ENCODE results near the gene LGALS9.

The LGALS9 gene

GRCh38 chr17:27630607-27631410 lies at the start of gene LGALS9:
Gene LGALS9 (plus strand): TSS chr17:27631188. CDS start chr17:27631266, 78 bp downstream.
- DNase-seq, result peak; percentile 61

- DNase-seq, result no peak
Observed at GRCh38 chr17:27582696-27583095, 48.3 kb upstream of the LGALS9 start.

GRCh38 chr17:27585153-27585681 lies 45.8 kb upstream of the LGALS9 start:
- DNase-seq, result no peak

GRCh38 chr17:27585792-27586191 lies 45.2 kb upstream of the LGALS9 start:
- DNase-seq, result no peak

DNA sequence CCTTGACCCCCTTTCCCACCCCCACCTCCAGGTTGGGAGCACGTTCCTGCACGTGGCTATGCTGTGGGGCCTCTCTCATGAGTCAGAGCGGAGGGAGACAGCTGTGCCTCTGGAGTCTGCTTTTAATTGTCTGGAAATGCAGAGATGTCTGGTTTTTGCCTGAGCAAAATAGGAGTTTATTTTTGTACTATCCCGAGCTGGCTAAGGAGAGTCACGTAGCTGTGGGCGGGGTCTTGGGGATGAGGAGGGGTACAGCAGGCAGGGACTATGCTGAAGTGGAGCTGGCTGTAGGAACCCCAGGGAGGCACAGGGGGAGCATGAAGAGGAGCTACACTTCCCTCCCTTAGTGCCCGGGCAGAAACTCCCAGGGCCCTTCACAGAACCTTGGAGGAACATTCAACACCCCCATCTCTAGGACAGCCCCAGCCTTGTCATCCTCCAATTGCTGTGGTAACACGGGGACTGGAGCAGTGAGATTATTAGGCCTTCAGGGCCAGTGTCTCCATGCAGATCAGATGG lies 44.7 kb upstream of the LGALS9 start:
- no peak for DNase-seq

DNA sequence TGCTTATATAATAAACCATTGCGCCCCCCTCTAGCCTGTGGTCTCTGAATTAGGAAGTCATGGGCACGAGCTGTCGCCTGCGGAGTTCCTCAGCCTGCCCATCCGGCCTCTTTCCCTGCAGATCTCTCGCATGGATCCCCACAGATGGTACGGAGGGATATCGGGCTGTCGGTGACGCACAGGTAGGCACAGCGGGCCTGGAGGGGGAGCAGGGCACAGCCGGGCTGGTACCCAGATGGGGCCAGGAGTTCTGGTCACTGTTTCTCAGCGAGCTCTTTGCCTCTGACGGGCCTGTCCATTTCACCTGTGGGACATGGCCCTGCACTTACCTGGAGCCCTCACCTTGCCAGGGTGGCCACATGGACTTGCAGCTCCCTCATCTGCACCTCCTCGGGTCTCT lies 42.6 kb upstream of the LGALS9 start:
- no peak for DNase-seq

- no peak for DNase-seq
Observed at GRCh38 chr17:27590864-27591263, 40.1 kb upstream of the LGALS9 start.

- DNase-seq, result no peak
Observed at GRCh38 chr17:27591986-27592385, 39.0 kb upstream of the LGALS9 start.

DNA sequence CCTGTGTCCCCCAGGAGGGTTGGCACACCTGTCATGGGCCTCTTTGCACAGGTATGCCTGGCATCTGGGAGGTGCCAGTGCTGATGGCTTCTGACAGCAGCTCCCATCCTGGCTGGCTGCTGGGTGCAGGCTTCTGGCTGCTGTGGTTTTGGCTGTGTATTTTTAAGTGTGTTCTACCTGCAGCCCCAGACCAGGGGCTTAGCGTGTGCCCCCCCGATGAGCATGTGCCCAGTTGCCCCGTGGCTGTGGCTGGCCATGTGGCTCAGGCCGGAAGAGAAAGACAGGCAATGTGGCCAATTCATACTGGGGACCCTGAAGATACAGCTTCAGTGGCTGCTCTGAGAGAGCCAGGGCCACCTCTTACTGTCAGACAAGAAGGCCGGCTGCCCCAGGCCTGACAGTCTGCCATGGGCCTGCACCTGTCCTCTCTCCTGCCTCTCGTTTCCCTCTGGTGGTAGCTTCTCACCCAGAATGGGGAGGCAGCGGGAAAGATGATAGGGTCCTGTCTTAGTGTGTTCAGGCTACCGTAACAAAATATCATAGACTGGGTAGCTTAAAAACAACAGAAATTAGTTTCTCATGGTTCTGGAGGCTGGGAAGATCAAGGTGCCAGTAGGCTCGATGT lies 37.6 kb upstream of the LGALS9 start:
- DNase-seq, result no peak

DNA sequence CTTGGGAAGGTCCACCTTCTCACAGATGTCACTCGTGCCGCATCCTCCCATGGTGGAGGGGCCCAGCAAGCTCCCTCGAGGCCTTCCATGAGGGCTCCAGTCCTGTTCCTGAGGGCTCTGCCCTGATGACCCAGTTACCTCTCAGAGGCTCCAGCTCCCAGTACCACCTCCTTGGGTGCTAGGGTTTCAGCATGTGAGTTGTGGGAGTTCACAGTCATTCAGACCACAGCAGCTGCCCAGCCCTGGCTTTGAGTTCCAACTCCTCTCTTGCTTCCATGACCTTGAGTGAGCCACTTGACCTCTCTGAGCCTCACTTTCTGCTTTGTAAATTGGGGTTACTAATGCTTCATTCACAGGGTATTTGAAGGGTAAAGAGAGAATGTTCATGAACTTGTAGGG lies 37.1 kb upstream of the LGALS9 start:
- DNase-seq, result no peak

DNA sequence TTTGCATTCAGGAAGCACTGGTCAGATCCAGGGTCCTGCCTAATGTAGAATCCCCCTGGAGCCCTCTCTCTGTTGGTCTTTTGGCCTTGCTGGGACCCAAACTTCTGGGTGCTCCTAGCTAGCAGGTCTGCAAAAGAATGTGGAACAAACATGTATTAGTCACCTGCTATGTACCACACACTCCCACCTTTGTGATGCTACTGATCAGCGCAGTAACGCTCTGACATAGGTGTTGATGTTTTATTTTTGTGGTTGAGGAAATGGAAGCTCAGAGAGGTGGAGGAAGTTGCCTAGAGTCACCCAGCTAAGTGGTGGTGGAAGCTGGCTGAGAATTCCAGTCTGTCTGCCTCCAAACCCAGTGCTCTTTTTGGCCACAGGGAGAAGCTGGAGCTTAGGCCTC lies 35.8 kb upstream of the LGALS9 start:
- no peak for DNase-seq

DNA sequence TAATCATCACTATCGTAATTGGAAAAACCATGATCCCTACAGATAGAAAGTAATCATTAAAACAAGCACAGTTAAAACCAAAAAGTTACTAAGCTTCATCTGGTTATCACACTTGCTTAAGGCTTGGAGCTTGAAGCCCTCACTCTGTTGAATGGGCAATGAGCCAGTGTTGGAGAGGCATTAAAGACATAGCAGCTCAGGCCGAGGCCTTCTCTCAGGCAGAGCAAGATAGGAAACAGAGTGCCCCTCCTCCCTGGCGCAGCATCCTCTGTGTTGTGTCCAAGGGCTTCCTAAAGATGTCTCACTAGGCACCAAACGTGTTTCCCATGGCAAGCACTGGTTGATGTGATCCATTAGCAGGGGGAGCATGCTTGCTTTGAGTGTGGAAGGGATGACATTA lies 34.9 kb upstream of the LGALS9 start:
- no peak for DNase-seq

DNA sequence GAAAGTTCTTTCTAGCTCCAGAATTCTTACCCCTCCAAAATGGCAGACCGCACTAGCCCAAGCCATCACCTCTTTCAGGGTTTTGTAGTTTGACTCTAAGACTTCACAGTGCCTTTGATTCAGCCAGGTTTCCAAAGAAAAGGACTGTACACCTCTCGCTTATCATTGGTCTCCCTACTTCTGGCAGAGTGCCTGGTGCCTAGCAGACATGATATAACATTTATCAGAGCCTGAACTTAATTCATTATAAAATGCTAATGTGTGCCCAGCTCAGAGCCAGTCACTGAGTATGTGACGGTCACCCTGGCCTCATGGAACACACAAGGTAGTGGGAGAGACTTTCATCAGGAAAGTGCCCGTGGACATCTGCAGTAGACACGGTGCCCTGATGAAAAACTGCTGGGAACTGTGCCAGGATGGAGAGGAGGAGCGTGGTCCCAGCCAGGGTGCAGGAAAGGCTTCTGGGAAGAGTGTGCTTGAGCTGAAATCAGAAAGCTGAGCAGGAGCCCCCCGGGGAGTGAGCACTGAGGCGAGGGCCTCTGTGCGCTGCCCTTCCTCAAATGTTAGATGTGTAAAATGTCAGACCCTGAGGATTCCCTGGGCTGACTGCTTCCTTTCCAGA lies 34.3 kb upstream of the LGALS9 start:
- DNase-seq, result no peak

DNA sequence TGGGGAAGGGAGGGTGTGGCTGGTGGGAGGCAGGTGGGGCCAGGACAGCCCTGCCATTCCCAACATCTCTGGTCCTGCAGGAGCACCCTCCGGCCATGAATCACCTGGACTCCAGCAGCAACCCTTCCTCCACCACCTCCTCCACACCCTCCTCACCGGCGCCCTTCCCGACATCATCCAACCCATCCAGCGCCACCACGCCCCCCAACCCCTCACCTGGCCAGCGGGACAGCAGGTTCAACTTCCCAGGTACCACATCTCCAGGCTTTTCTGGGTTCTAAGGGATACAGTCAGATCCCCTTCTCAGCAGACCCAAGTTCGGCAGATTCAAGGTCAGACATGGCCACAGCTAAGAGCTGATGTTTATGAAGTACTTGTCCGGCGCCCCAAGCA lies 33.8 kb upstream of the LGALS9 start:
- no peak for DNase-seq

GRCh38 chr17:27597783-27598320 lies 33.1 kb upstream of the LGALS9 start:
- DNase-seq, result no peak

DNA sequence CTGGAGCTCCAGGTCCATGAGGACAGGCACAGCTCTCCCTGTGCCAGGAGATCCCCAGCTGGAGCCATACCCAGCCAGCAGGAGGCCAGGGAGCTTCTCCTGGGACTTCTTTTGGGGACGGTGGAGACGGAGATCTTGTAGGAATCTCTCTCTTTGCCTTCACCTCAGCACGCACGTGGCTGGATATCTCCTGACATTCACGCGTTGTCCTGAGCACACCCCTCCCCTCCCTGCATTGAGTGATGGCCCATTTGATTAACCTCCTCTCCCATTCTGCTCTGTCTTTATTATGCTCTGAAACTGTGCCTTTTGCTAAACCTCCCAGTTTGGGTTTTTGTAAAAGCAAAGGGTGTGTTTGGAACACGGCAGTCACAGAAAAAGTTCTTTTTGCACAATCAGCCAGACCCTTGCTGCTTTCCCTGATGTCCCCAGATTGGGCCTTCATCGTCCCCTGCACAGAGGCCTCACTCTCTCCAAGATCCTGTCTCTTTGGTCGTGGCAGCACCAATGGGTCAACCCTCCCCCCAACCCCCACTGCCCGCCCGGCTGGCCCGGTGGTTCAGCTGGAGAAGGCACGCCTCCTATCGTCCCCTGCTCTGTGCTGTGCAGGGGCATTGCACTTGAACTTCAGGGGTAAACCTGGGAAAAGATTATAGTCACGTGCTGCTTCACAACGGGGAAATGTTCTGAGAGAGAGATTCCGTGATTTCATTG lies 32.5 kb upstream of the LGALS9 start:
- no peak for DNase-seq

DNA sequence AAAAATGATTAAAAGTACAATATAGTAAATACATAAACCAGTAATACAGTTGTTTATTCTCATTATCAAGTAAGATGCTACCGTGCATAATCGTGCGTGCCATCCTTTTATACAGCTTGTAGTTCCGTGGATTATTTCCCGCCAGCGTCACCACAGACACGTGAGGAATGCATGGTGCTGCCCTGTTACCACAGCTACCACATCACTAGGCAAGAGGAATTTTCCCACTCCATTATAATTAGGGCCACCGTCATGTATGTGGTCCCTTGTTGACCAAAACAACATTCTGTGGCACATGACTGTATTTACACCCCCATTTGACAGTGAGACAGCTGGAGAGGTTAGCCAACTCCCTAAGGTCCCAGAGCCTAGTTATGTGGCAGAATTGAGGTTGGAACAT lies 30.5 kb upstream of the LGALS9 start:
- no peak for DNase-seq

DNA sequence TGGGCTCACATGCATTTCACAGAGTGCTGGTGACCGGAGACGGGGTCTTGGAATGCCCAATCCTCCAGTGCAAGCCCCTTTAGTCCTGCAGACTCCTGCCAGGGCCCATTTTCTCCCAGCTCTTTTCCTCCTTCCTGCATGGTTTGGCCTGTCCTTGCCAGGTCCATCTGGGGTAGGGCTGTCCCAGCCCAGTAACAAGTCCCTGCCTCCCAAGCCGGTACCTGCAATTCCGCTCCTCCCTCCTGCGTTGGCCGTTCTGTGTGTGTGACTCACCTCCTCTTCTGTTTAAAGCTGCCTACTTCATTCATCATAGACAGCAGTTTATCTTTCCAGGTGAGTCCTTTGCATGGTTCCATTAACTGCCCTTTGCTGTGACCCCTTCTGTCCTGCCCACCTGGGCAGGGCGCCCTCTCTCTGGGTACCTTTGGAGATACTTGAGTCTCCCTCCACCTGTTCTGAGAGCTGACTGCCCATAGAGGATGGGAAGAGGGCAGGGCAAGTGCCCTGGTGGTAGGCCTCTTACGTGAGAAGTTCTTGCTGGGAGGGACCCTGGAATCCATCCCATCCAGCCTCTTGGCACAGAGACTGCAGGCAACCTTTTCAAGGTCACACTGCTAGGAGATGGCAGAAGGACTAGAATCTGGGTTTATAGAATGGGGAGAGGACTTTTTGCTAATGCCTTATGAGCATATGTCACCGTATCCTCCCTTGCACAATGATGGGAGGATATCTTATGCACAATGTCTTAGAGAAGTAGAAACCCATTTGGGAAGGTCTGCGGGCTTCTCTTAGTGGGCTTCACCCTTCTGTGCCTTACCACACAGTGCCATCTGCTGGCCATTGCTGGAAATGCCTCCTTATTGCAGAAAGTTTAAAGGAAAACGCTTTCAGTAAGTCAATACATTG lies 29.7 kb upstream of the LGALS9 start:
- DNase-seq, result peak; percentile 73

DNA sequence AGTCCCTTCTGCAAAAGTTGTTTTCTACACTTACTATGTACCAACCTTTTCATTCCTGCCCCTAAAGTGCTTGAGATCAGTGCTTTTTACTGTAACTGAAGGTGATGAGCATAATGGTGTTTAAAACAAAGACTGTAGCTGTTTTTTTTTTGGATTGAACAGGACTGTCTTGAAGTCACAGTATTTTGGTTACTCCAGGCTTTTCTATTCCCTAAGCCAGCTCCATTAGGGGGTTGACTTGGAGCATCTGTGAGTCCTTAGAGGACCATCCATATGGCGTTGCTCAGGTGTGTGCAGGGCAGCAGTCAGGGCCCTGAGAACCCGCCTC lies 29.0 kb upstream of the LGALS9 start:
- DNase-seq, result no peak

DNA sequence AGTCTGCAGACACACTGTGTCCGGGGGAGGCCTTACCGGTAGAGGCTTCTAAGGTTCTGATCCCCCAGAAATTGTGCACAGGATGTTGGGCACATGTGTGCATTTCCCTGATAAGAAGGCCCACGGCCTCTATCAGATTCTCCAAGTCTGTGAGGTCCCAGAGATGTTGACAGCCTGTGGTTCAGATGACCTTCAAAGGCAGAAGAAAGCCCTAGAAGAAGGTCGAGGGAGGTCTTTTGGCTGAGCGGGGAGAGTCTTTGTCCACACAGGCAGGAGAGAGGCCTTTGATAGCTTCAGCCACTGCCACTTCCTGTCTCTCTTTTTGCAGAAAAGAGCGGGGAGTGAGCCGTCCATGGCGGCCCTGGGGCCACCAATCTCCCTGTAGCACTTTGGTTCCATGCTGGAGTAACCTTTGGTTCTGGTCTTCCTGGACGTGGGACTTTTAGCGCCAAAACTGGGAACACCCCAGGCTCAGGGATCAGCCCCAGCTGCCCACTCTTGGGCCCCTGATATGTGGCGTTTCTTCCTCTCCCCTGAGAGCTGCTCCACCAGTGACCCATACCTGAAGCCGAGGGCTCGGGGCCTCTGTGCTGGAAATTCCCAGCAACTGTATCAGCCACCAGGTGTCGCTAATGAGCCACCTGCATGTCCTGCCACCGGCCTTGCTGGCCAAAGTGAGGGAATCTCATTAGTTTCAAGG lies 28.1 kb upstream of the LGALS9 start:
- peak; percentile 76 for DNase-seq

DNA sequence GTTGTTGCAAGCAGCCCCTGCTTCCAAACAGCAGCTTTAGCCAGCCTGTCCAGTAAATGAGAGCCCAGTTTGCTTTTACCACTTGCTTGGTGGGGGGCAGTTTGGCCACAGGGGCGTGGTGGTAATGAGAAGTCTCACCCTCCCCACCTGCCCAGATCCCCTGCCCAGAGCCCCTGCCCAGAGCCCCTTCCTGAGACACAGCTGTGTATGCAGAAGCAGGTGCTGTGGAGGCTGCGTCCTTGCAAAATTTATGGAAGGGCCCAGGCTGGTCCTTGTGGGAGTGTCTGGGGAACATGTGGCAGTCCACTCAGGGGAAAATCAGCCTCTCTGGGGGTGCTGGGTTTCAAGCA lies 27.6 kb upstream of the LGALS9 start:
- no peak for DNase-seq

Data from RPMI8226 (cell line).